GM13977 (cell line): Measurements from ENCODE around the gene EXOC2.

Source experiments
- DNase-seq: peaks from one replicate; pipeline ENCODE4 v3.0.0; 2012; ENCODE audit warnings: low spot score
- in situ Hi-C: fragments of 300-500 bp; cut with MboI; formaldehyde crosslinking; loops from one replicate; pipeline ENCODE4 v1.12.0; 2022; ENCODE audit warnings: low sequenced_read_pairs, low pct_unique_long_range_greater_than_20kb, mixed read lengths, inconsistent platforms; ENCODE audit not compliant: unreplicated experiment
- TF ChIP-seq, protein P1 (sequence below): IDR thresholded peaks from 2 replicates; pipeline ENCODE4 v1.5.1; 2012; ENCODE audit warnings: mild to moderate bottlenecking, control low read depth; ENCODE audit not compliant: insufficient read depth; ENCODE audit errors: extremely low read depth, missing control alignments

EXOC2 gene

GRCh38 chr6:441126-441920 lies 251.6 kb downstream of the EXOC2 start:
- DNase-seq, result no peak
- TF ChIP-seq, protein P1, sequence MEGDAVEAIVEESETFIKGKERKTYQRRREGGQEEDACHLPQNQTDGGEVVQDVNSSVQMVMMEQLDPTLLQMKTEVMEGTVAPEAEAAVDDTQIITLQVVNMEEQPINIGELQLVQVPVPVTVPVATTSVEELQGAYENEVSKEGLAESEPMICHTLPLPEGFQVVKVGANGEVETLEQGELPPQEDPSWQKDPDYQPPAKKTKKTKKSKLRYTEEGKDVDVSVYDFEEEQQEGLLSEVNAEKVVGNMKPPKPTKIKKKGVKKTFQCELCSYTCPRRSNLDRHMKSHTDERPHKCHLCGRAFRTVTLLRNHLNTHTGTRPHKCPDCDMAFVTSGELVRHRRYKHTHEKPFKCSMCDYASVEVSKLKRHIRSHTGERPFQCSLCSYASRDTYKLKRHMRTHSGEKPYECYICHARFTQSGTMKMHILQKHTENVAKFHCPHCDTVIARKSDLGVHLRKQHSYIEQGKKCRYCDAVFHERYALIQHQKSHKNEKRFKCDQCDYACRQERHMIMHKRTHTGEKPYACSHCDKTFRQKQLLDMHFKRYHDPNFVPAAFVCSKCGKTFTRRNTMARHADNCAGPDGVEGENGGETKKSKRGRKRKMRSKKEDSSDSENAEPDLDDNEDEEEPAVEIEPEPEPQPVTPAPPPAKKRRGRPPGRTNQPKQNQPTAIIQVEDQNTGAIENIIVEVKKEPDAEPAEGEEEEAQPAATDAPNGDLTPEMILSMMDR, result no peak
- in situ Hi-C loops, result no loop called here

- in situ Hi-C loops, result no loop called here
- peak; percentile 12 for DNase-seq
- TF ChIP-seq, protein P1, result no peak
Observed at GRCh38 chr6:439641-440167, 253.2 kb downstream of the EXOC2 start.

GRCh38 chr6:438634-439170 lies 254.2 kb downstream of the EXOC2 start:
- TF ChIP-seq, protein P1, result no peak
- DNase-seq, result no peak
- in situ Hi-C loops, result no loop called here

- in situ Hi-C loops, result no loop called here
- no peak for DNase-seq
Observed at GRCh38 chr6:437037-437392, 255.9 kb downstream of the EXOC2 start.

DNA sequence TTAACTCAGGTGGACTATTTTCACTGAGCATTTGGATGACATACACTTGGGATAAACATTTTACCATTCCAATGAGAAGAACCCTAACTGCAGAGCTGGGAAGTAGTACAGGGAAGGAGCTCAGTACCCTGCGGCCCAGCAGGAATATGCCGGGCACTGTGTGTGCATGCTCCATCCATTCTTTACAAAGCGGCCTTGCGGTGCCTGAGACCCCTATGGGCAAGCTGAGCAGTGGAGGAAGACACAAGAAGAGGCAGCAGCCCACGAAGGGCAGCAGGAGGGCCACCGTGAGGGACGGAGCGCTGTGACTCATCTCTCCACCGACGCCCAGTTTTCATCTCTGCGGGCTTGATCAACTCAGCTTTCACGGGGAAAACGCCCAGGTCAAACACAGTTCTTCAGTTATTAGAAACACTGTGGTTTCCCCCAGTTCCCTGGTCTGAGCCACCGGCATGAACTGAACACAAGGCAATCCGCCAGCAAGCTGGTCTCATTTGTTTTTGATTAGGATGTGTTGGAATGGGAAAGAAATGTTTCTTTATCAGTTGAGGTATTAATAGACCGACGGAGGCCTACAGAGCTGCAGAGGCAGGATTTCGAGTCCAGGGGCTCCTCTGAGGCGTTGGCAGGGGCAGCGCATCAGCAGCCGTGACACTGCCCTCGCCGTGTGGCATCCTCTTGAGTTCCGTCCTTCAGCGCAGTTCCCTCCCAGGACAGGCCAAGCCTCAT lies 256.5 kb downstream of the EXOC2 start:
- in situ Hi-C loops, result no loop called here
- DNase-seq, result no peak
- TF ChIP-seq, protein P1, result no peak

More at GRCh38 chr6:437037-437392, 255.9 kb downstream of the EXOC2 start:
- TF ChIP-seq, protein P1, result no peak

DNA sequence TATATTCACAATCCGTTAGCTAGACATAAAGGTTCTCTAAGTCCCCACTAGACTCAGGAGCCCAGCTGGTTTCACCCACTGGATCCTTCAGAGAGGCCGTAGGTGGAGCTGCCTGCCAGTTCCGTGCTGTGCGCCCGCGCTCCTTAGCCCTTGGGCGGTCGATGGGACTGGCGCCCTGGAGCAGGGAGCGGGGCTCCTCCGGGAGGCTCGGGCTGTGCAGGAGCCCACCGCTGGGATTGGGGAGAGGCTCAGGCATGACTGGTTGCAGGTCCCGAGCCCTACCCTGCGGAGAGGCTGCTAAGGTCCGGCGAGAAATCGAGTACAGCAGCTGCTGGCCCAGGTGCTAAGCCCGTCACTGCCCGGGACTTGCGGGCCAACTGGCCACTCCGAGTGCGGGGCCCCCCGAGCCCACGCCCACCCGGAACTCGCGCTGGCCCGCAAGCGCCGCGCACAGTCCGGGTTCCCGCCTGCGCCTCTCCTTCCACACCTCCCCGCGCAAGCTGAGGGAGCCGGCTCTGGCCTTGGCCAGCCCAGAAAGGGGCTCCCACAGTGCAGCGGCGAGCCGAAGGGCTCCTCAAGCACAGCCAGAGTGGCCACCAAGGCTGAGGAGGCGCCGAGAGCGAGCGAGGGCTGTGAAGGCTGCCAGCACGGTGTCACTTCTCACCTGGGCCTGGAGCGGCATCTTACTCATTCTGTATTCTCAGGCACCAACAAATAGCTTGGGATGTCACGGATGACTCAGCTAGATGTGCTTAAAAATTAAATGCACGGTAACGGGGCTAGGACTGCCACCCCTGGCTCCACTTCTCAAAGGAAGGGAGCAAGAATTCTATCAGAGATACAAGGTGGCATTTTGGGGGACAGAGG lies 257.3 kb downstream of the EXOC2 start:
- TF ChIP-seq, protein P1, result no peak
- in situ Hi-C loops, result no loop called here
- DNase-seq, result no peak
